Neural cell (in vitro differentiated cells): Measurements from ENCODE around the gene CACNA1B. TPM values are rescaled to one million over a fixed set of nuclear protein-coding genes. Genes with fewer than 3 reads are reported as not detected.

ENCODE experiments used
- H2AFZ ChIP-seq: fragments of 200-600, 300-800 bp; sonication (generic), shearing (Covaris generic); 2 replicates; pipeline ENCODE4 v1.6.0; 2014; ENCODE audit warnings: low read depth, mild to moderate bottlenecking, antibody characterized with exemption, low read length, moderate library complexity
- H3F3A ChIP-seq: fragments of 200-600 bp; shearing (Covaris generic); 2 replicates; pipeline ENCODE4 v1.6.1; 2016; ENCODE audit warnings: mild to moderate bottlenecking, moderate library complexity, mixed read lengths, antibody characterized with exemption, low read length; ENCODE audit not compliant: insufficient read depth, poor library complexity, severe bottlenecking
- H3K27ac ChIP-seq: fragments of 200-600, 300-800 bp; sonication (generic), shearing (Covaris generic); 2 replicates; pipeline ENCODE4 v1.5.1; 2014; ENCODE audit warnings: mild to moderate bottlenecking, low read length, moderate library complexity
- H3K27me3 ChIP-seq: fragments of 300-800, 200-600 bp; sonication (generic), shearing (Covaris generic); 2 replicates; pipeline ENCODE4 v1.6.0; 2014; ENCODE audit warnings: mild to moderate bottlenecking, low read depth, low read length, moderate library complexity; ENCODE audit not compliant: insufficient read depth
- H3K36me3 ChIP-seq: fragments of 300-800, 200-600 bp; sonication (generic), shearing (Covaris generic); 2 replicates; pipeline ENCODE4 v1.5.1; 2014; ENCODE audit warnings: mild to moderate bottlenecking, antibody characterized with exemption, low read length, moderate library complexity; ENCODE audit not compliant: insufficient read depth
- H3K4me2 ChIP-seq: fragments of 300-800, 200-600 bp; sonication (generic), shearing (Covaris generic); 2 replicates; pipeline ENCODE4 v1.6.0; 2014; ENCODE audit warnings: mild to moderate bottlenecking, low read length
- H3K4me3 ChIP-seq: fragments of 300-800, 200-600 bp; sonication (generic), shearing (Covaris generic); 2 replicates; pipeline ENCODE4 v1.5.1; 2014; ENCODE audit warnings: mild to moderate bottlenecking, low read length, moderate library complexity
- H3K79me2 ChIP-seq: fragments of 200-600 bp; shearing (Covaris generic); replicated peaks from 2 replicates; pipeline ENCODE4 v1.6.0; 2014; ENCODE audit warnings: mild to moderate bottlenecking, low read length, moderate library complexity; ENCODE audit not compliant: insufficient read depth
- H3K9ac ChIP-seq: fragments of 300-800, 200-600 bp; sonication (generic), shearing (Covaris generic); 2 replicates; pipeline ENCODE4 v1.6.1; 2016; ENCODE audit warnings: mild to moderate bottlenecking, low read length, mixed read lengths
- H3K9me2 ChIP-seq: fragments of 200-600 bp; shearing (Covaris generic); 2 replicates; pipeline ENCODE4 v1.6.1; 2016; ENCODE audit warnings: mild to moderate bottlenecking, low read length, mixed read lengths; ENCODE audit not compliant: insufficient read depth
- H3K9me3 ChIP-seq: fragments of 200-600, 300-800 bp; sonication (generic), shearing (Covaris generic); 2 replicates; pipeline ENCODE4 v1.6.1; 2016; ENCODE audit warnings: mild to moderate bottlenecking, mixed run types, low read length, moderate library complexity, mixed read lengths
- H4K20me1 ChIP-seq: fragments of 200-600 bp; shearing (Covaris generic); 2 replicates; pipeline ENCODE4 v1.6.1; 2016; ENCODE audit warnings: mild to moderate bottlenecking, mixed run types; ENCODE audit not compliant: insufficient read depth
- EP300 ChIP-seq: fragments of 450-650 bp; conservative IDR thresholded peaks from 2 replicates; pipeline ENCODE4 v1.6.1; 2014; ENCODE audit warnings: antibody characterized with exemption, mild to moderate bottlenecking, moderate library complexity; ENCODE audit not compliant: poor library complexity, severe bottlenecking
- EZH2 ChIP-seq: fragments of 200-600, 300-800 bp; shearing (Covaris generic), sonication (generic); IDR thresholded peaks from 2 replicates; pipeline ENCODE4 v1.6.1; 2014; ENCODE audit warnings: antibody characterized with exemption, low read length, borderline replicate concordance, mild to moderate bottlenecking; ENCODE audit not compliant: insufficient read depth, poor library complexity, severe bottlenecking
- MXI1 ChIP-seq: fragments of 450-650 bp; conservative IDR thresholded peaks from 2 replicates; pipeline ENCODE4 v1.6.1; 2014; ENCODE audit warnings: antibody characterized with exemption, mild to moderate bottlenecking; ENCODE audit not compliant: poor library complexity, severe bottlenecking
- POLR2AphosphoS5 ChIP-seq: IDR thresholded peaks from 2 replicates; pipeline ENCODE4 v1.6.1; 2012
- RAD21 ChIP-seq: fragments of 450-650 bp; conservative IDR thresholded peaks from 2 replicates; pipeline ENCODE4 v1.6.1; 2014; ENCODE audit warnings: antibody characterized with exemption, mild to moderate bottlenecking, moderate library complexity
- SMC3 ChIP-seq: fragments of 450-650 bp; conservative IDR thresholded peaks from 2 replicates; pipeline ENCODE4 v1.6.1; 2014; ENCODE audit warnings: antibody characterized with exemption, mild to moderate bottlenecking, moderate library complexity; ENCODE audit not compliant: poor library complexity
- TAF1 ChIP-seq: IDR thresholded peaks from 2 replicates; pipeline ENCODE4 v1.6.1; 2012; ENCODE audit warnings: low read depth
- polyA plus RNA-seq: library from polyadenylated mRNA; depleted of rRNA; stranded (reverse); fragments of >200 nt; gene quantifications from 2 replicates; pipeline ENCODE4 v1.2.3, GENCODE V29; 2014
- TF ChIP-seq, protein P1 (sequence below): IDR thresholded peaks from 2 replicates; pipeline ENCODE4 v1.6.1; 2012; ENCODE audit warnings: borderline replicate concordance
- TF ChIP-seq, protein P2 (sequence below): fragments of 450-650 bp; IDR thresholded peaks from 2 replicates; pipeline ENCODE4 v1.5.1; 2014; ENCODE audit warnings: antibody characterized with exemption, mild to moderate bottlenecking, moderate library complexity; ENCODE audit not compliant: poor library complexity, severe bottlenecking

The CACNA1B gene
- polyA plus RNA-seq, 1 donor from 2014 or later: 5.8 TPM

DNA sequence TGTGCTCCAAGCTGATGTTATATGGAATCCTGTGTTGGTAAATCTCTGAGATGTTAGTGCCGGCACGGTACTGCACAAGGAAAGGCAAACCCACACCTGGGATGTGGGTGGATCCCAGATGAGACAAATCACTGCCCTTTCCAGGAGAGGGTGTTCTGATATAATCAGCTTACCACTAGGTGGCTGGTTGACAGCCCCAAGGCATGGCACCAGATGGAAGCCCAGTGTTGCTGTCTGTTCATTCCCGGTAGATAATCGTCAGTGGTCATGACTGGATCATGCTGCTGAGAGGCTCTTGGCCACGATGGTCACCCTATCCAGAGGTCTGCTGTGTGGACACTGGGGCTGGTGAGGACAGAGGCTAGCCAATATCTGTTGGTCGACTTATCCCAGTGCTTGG lies 184.0 kb downstream of the CACNA1B start:
- Histone ChIP-seq H3F3A (no peaks in the 10 kb centered on the region), H3K4me3 (no peak overlapping the region), H3K27ac (no peak overlapping the region), H4K20me1 (no peaks in the 10 kb centered on the region), H3K9me3 (peaks cover 2% of the 10 kb centered on the region), H3K4me2 (no peak overlapping the region), H3K9ac (no peak overlapping the region), H3K27me3 (no peaks in the 10 kb centered on the region), H2AFZ (no peak overlapping the region), H3K9me2 (no peaks in the 10 kb centered on the region), H3K79me2 (no peaks in the 10 kb centered on the region), H3K36me3 (no peaks in the 10 kb centered on the region)
- TF ChIP-seq EZH2: no peak
- no peak for TF ChIP-seq SMC3
- no peak for TF ChIP-seq POLR2AphosphoS5
- TF ChIP-seq, protein P1, sequence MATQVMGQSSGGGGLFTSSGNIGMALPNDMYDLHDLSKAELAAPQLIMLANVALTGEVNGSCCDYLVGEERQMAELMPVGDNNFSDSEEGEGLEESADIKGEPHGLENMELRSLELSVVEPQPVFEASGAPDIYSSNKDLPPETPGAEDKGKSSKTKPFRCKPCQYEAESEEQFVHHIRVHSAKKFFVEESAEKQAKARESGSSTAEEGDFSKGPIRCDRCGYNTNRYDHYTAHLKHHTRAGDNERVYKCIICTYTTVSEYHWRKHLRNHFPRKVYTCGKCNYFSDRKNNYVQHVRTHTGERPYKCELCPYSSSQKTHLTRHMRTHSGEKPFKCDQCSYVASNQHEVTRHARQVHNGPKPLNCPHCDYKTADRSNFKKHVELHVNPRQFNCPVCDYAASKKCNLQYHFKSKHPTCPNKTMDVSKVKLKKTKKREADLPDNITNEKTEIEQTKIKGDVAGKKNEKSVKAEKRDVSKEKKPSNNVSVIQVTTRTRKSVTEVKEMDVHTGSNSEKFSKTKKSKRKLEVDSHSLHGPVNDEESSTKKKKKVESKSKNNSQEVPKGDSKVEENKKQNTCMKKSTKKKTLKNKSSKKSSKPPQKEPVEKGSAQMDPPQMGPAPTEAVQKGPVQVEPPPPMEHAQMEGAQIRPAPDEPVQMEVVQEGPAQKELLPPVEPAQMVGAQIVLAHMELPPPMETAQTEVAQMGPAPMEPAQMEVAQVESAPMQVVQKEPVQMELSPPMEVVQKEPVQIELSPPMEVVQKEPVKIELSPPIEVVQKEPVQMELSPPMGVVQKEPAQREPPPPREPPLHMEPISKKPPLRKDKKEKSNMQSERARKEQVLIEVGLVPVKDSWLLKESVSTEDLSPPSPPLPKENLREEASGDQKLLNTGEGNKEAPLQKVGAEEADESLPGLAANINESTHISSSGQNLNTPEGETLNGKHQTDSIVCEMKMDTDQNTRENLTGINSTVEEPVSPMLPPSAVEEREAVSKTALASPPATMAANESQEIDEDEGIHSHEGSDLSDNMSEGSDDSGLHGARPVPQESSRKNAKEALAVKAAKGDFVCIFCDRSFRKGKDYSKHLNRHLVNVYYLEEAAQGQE: no peak
- no peak for TF ChIP-seq RAD21

DNA sequence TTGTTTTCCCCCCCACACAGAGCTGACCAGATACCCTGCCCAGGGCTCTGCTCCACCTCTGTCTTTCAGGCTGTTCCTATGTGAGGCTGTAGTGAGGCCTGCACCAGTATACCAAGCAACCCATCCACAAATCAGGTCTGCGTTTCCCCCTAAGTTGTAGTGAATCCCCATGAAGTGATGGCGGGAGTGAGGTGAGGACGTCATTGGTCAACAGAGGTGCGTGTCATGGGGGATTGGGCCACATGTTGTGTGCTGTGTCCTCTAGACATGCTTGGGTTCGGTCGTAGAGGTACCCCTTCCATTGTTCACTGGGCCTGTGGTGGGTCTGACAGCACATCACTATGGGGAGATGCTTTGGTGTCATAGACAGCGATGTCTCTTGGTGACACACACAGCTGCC lies 184.6 kb downstream of the CACNA1B start:
- Histone ChIP-seq H3K4me2 (no peak overlapping the region), H4K20me1 (no peaks in the 10 kb centered on the region), H3K9me3 (peaks cover 2% of the 10 kb centered on the region), H3K27ac (no peak overlapping the region), H3K4me3 (no peak overlapping the region), H3K27me3 (no peaks in the 10 kb centered on the region), H3F3A (no peaks in the 10 kb centered on the region), H3K9ac (no peak overlapping the region), H2AFZ (no peak overlapping the region), H3K9me2 (no peaks in the 10 kb centered on the region), H3K36me3 (no peaks in the 10 kb centered on the region), H3K79me2 (no peaks in the 10 kb centered on the region)
- TF ChIP-seq, protein P2, sequence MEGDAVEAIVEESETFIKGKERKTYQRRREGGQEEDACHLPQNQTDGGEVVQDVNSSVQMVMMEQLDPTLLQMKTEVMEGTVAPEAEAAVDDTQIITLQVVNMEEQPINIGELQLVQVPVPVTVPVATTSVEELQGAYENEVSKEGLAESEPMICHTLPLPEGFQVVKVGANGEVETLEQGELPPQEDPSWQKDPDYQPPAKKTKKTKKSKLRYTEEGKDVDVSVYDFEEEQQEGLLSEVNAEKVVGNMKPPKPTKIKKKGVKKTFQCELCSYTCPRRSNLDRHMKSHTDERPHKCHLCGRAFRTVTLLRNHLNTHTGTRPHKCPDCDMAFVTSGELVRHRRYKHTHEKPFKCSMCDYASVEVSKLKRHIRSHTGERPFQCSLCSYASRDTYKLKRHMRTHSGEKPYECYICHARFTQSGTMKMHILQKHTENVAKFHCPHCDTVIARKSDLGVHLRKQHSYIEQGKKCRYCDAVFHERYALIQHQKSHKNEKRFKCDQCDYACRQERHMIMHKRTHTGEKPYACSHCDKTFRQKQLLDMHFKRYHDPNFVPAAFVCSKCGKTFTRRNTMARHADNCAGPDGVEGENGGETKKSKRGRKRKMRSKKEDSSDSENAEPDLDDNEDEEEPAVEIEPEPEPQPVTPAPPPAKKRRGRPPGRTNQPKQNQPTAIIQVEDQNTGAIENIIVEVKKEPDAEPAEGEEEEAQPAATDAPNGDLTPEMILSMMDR: no peak
- TF ChIP-seq TAF1: no peak
- no peak for TF ChIP-seq MXI1
- TF ChIP-seq EZH2: no peak
- no peak for TF ChIP-seq EP300
- TF ChIP-seq POLR2AphosphoS5: no peak
- no peak for TF ChIP-seq SMC3
- TF ChIP-seq RAD21: no peak
- TF ChIP-seq, protein P1: no peak
